ENCODE results near the gene WBP1L. TPM values are rescaled to one million over a fixed set of nuclear protein-coding genes. Genes with fewer than 3 reads are reported as not detected.
A peak's percentile ranks its signal among the peaks of the same experiment; 100 is the strongest.

WBP1L gene
- total and polyA plus RNA-seq, 2 donors: 30.1 to 42.6 TPM

DNA sequence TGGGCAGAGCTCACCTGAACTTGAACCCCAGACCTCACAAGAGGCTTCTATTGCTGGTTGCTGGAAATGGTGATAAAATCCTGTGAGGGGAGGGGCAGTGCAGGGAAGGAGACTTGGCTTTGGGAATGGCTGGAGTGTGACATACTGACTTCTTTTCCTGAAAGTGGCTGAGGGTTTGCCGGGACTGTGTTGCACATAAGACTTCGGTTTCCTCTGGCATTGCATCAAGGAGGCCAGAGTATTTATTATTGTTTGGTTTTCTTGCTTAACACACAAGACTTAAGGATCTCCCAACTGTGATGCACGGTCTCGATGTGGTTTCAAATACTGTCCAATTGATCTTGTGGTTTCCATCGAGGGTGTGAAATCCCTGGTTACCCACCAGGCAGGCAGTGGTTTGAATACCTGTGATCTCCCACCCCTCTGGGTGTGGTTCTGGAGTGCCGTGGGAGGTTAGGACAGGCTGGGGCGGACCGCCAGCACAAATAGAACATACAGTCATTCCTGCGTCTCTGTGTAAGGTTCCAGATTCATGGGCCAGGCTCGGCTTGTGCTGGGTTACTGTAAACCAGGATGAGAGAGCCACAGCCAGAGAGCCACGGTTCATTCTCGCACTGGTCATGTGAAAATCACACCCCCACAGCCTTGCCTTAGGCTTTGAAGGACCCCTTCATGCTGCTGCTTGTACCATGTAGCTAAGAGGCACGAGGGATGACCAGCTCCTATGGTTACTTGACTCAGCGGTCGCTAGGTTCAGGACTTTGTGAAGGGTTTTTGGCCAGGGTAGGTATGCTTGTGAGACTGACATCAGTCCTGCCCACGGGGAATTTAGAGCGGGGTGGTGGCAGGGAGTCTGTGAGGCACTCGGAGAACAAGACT, 39.2 kb downstream of the WBP1L start:
- DNase-seq (ENCODE audit: extremely low spot score): no peak
- WGBS: 46% methylated on average over 18 of the region's 18 CpGs
- Histone ChIP-seq H3K4me3 (ENCODE audit: low read depth, low read length) (no peak overlapping the region), H3K36me3 (ENCODE audit: insufficient read depth) (no peaks in the 10 kb centered on the region), H3K27ac (ENCODE audit: low read depth) (peak overlapping the region; percentile 13), H3K4me1 (ENCODE audit: insufficient read depth) (peaks cover 3% of the 10 kb centered on the region)

DNA sequence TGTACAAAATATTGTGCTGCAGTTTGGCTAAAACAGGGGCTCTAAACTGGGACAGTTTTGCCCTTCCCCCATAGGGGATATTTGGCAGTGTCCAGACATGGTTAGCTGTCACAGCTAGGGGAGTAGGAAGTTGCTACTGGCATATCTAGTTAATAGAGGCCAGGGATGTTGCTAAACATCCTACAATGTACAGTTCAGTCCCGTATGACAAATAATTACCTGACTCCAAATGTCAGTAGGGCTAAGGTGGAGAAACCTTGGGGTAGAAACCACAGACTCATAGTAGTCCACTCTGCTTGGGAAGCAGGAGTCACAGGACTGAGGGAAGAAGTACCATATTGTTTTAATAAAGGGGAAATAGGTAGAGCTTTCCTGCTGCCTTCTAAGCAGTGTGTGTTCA, 39.8 kb downstream of the WBP1L start:
- H3K36me3 ChIP-seq (ENCODE audit: insufficient read depth): no peaks in the 10 kb centered on the region
- 67% methylated on average over 1 of the region's 1 CpG for WGBS
- H3K4me3 ChIP-seq (ENCODE audit: low read depth, low read length): no peak overlapping the region
- peaks cover 3% of the 10 kb centered on the region for H3K4me1 ChIP-seq (ENCODE audit: insufficient read depth)
- DNase-seq (ENCODE audit: extremely low spot score): no peak
- H3K27ac ChIP-seq (ENCODE audit: low read depth): no peak overlapping the region

DNA sequence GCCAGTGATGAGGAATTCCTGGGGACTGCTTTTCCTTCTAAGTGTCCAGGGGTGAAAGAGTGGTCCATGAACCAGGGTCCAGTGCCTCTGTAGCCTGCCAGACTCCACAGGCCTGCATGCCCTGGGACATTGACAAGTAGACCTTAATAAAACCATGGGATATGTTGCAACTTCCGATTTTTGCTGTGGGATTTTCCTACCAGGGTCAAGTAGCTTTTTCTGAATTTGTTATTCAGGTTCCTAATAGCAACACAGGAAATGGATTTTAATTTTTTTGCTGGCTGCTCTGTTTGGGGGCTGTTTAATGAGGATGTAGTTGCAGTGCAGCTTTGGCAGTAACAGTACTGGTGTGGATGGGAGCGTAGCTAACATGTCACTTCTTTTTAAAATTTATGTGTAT, 42.1 kb downstream of the WBP1L start:
- Histone ChIP-seq H3K4me3 (ENCODE audit: low read depth, low read length) (no peak overlapping the region), H3K4me1 (ENCODE audit: insufficient read depth) (peaks cover 3% of the 10 kb centered on the region), H3K36me3 (ENCODE audit: insufficient read depth) (no peaks in the 10 kb centered on the region), H3K27ac (ENCODE audit: low read depth) (no peak overlapping the region)
- no peak for DNase-seq (ENCODE audit: extremely low spot score)
- 59% methylated on average over 2 of the region's 2 CpGs for WGBS

GRCh38 chr10:102791754-102792395, 48.1 kb downstream of the WBP1L start:
- Histone ChIP-seq H3K36me3 (ENCODE audit: insufficient read depth) (no peaks in the 10 kb centered on the region), H3K4me1 (ENCODE audit: insufficient read depth) (no peaks in the 10 kb centered on the region), H3K4me3 (ENCODE audit: low read depth, low read length) (no peak overlapping the region), H3K27ac (ENCODE audit: low read depth) (no peak overlapping the region)
- WGBS: 61% methylated on average over 8 of the region's 8 CpGs
- DNase-seq (ENCODE audit: extremely low spot score): no peak

GRCh38 chr10:102795453-102796406, 52.0 kb downstream of the WBP1L start:
- Histone ChIP-seq H3K27ac (ENCODE audit: low read depth) (no peak overlapping the region), H3K4me1 (ENCODE audit: insufficient read depth) (no peaks in the 10 kb centered on the region), H3K4me3 (ENCODE audit: low read depth, low read length) (no peak overlapping the region), H3K36me3 (ENCODE audit: insufficient read depth) (no peaks in the 10 kb centered on the region)
- WGBS: 69% methylated on average over 15 of the region's 15 CpGs
- DNase-seq (ENCODE audit: extremely low spot score): no peak

GRCh38 chr10:102796407-102797176, 52.8 kb downstream of the WBP1L start:
- Histone ChIP-seq H3K27ac (ENCODE audit: low read depth) (no peak overlapping the region), H3K4me1 (ENCODE audit: insufficient read depth) (no peaks in the 10 kb centered on the region), H3K4me3 (ENCODE audit: low read depth, low read length) (no peak overlapping the region), H3K36me3 (ENCODE audit: insufficient read depth) (no peaks in the 10 kb centered on the region)
- no peak for DNase-seq (ENCODE audit: extremely low spot score)
- 30% methylated on average over 9 of the region's 9 CpGs for WGBS

DNA sequence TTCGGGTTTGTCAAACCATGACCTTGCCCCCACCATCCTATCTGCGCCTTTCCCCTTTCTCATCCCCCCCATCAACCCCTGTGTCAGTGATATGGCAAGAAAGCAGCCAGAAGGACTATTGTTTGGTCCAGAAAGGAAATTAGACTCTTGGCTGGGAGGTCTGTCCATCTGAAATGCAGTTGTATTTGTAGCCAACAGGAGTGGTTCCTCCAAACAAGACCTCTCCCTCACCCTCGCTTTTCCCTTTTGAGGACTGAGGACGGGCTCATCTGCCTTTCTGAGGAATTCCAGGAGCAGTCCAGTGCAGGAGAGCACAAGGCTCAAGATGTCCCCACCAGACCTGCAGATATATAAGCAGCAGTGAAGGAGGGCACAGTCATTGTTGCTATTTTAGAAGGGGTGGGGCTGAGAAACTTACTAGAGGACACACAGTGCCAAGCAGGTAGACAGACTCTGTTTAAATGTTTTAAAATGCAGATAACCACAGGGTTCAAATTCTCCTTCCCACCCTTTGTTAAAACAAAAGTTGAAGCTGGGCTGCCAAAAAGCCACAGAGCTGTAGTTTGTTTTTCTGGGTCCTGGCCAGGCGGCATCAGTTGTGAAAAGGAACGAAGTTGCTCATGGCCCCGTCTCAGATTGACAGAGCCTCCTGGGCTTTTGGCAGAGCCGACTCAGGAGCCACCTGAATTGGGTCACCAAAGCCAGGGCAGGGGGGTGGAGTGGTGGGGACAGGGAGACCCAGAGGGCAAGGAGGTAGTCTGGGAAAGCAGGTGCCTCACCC, 56.1 kb downstream of the WBP1L start:
- no peak overlapping the region for H3K27ac ChIP-seq (ENCODE audit: low read depth)
- no peak for DNase-seq (ENCODE audit: extremely low spot score)
- H3K4me3 ChIP-seq (ENCODE audit: low read depth, low read length): no peak overlapping the region
- H3K4me1 ChIP-seq (ENCODE audit: insufficient read depth): no peaks in the 10 kb centered on the region
- no peaks in the 10 kb centered on the region for H3K36me3 ChIP-seq (ENCODE audit: insufficient read depth)
- 62% methylated on average over 8 of the region's 8 CpGs for WGBS

- DNase-seq (ENCODE audit: extremely low spot score): no peak
- Histone ChIP-seq H3K4me3 (ENCODE audit: low read depth, low read length) (no peak overlapping the region), H3K36me3 (ENCODE audit: insufficient read depth) (no peaks in the 10 kb centered on the region), H3K4me1 (ENCODE audit: insufficient read depth) (no peaks in the 10 kb centered on the region), H3K27ac (ENCODE audit: low read depth) (no peak overlapping the region)
- 71% methylated on average over 10 of the region's 10 CpGs for WGBS
Measured at GRCh38 chr10:102800611-102801335, 57.0 kb downstream of the WBP1L start.

DNA sequence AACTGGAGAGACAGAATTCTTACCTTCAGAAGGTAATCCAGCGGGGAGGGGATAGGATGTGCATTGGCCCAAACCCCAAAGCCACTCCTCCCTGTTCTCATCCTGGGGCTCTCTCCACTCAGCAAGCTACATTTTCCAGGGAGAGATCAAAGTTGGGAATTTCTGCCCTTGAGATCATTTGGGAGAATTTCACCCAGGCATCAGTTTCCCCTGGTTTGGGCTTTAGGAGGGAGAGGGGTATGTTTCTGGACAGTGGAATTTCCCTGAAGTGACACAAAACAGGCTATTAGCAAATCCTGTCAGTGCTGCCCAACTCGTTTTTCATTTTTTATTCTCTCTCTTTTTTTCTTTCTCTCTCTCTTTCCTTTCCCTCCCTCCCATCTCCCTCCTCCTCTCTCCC, 57.7 kb downstream of the WBP1L start:
- 54% methylated on average over 2 of the region's 2 CpGs for WGBS
- Histone ChIP-seq H3K4me1 (ENCODE audit: insufficient read depth) (no peaks in the 10 kb centered on the region), H3K27ac (ENCODE audit: low read depth) (no peak overlapping the region), H3K4me3 (ENCODE audit: low read depth, low read length) (no peak overlapping the region), H3K36me3 (ENCODE audit: insufficient read depth) (no peaks in the 10 kb centered on the region)
- DNase-seq (ENCODE audit: extremely low spot score): no peak

- 78% methylated on average over 3 of the region's 3 CpGs for WGBS
- Histone ChIP-seq H3K4me3 (ENCODE audit: low read depth, low read length) (no peak overlapping the region), H3K27ac (ENCODE audit: low read depth) (no peak overlapping the region), H3K4me1 (ENCODE audit: insufficient read depth) (no peaks in the 10 kb centered on the region), H3K36me3 (ENCODE audit: insufficient read depth) (no peaks in the 10 kb centered on the region)
- DNase-seq (ENCODE audit: extremely low spot score): no peak
Measured at GRCh38 chr10:102801978-102802377, 58.2 kb downstream of the WBP1L start.

GRCh38 chr10:102802920-102803534, 59.3 kb downstream of the WBP1L start:
- DNase-seq (ENCODE audit: extremely low spot score): no peak
- WGBS: 47% methylated on average over 6 of the region's 6 CpGs
- Histone ChIP-seq H3K36me3 (ENCODE audit: insufficient read depth) (no peaks in the 10 kb centered on the region), H3K4me3 (ENCODE audit: low read depth, low read length) (no peak overlapping the region), H3K4me1 (ENCODE audit: insufficient read depth) (no peaks in the 10 kb centered on the region), H3K27ac (ENCODE audit: low read depth) (no peak overlapping the region)

All from urinary bladder (tissue), 4 donors.